Tibial nerve (tissue), 3 donors: ENCODE data around the gene FAM47C.

Source experiments
- CTCF ChIP-seq, 5 experiments: fragments of 200-600 bp in 3 of 5; fragments of 450-650 bp in 2 of 5; sonication (generic) in 3 of 5; IDR thresholded peaks; one replicate each; pipeline ENCODE4 v1.5.1; 2016 to 2019; ENCODE audit warnings: antibody characterized with exemption in 5 of 5, mild to moderate bottlenecking in 3 of 5, moderate library complexity in 2 of 5
- POLR2A ChIP-seq, 2 donors: fragments of 450-650 bp; IDR thresholded peaks; one replicate each; pipeline ENCODE4 v1.6.1; 2017; ENCODE audit warnings: antibody characterized with exemption in 2 of 2, mild to moderate bottlenecking in 2 of 2, moderate library complexity in 2 of 2

GRCh38 chrX:37047776-37048175 is 39.6 kb downstream of the FAM47C start:
- TF ChIP-seq POLR2A (IDR thresholded peaks at IDR 0.05) (no peak), CTCF (IDR thresholded peaks at IDR 0.05) (no peak)
